ENCODE data around the gene ACADS.

DNA sequence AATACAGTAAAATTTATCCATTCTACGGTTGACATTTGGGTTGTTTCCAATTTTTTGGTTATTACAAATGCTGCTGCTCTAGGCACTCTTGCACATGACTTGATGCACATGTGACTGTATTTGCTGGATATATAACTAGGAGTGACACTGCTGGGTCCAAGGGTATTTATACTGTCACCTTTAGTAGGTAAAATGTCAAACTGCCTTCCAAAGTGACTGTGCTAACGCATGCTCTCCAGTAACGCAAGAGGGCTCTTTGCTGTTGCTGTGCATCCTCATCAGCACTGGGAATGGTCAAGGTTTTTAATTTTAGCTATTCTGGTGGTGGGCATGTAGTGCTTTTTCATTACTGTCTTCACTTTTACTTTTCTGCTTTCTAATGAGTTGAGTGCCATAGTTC, 62.3 kb downstream of the ACADS start:
- TF ChIP-seq CTCF (IDR thresholded peaks at IDR 0.05; ENCODE audit: low read length) = no peak
- no peak for TF ChIP-seq EZH2 (IDR thresholded peaks at IDR 0.05; ENCODE audit: borderline replicate concordance, low read length)
